ENCODE measurements around the gene ARHGEF19. TPM values are rescaled to one million over a fixed set of nuclear protein-coding genes. Genes with fewer than 3 reads are reported as not detected.

Gene ARHGEF19
- total and polyA plus RNA-seq, 2 of the 13 experiments (the other 11 are each of a cell fraction or from before 2014, with no cell fraction given) = 1.7 to 1.8 TPM

DNA sequence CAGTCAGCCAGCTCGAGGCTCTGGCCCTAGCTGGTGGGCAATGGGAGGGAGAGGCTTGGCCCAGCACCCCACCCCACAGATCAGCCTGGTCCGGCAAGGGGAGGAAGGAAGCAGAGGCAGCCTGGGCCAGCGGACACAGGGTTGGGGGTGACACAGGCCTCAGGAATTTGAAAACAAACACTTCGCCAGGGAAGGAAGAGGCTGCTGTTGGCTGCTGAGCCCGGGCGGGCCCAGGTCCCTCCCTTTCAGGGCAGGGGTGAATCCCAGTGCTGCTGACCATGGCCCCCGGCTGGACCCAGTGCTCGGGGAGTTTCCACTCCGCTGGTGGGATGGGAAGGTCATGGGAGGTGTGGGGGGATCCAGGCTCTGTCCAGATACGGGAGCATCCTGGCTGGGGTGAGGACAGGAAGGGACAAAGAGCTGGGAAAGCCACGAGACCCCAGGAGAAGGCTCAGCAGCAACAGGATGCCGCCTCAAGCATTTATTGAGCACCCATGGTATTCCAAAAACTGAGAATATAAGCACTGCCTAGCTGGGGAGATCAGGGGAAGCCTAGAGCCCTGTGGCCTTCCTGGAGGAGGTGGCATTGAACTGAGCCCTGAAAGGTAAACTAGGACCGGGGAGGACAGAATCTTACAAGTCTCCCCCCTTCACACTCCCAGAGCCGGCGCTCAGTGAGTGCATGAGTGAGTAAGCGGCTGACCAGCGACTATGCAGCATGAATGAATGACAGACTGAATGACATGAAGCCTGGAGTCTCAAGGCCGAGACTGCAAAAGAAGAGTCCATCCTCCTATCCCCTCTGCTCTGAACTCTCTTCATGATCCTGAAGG lies 30.3 kb downstream of the ARHGEF19 start (continued):
- TF ChIP-seq ZFP41 (CRISPR knock-in tag; IDR thresholded peaks at IDR 0.05; ENCODE audit: borderline replicate concordance) (no peak), AGO2 (optimal IDR thresholded peaks at IDR 0.05; ENCODE audit: low read depth, low read length) (no peak), PRDM4 (CRISPR knock-in tag; IDR thresholded peaks at IDR 0.05; ENCODE audit: borderline replicate concordance) (no peak), MLX (CRISPR knock-in tag; IDR thresholded peaks at IDR 0.05) (0 out of 2 replicates have a peak, but pooled peaks have one; percentile 52), ZNF746 (CRISPR knock-in tag; IDR thresholded peaks at IDR 0.05) (no peak; the same call in 1 of the 2 replicates), RORA (CRISPR knock-in tag; IDR thresholded peaks at IDR 0.05) (no peak), ZNF3 (CRISPR knock-in tag; IDR thresholded peaks at IDR 0.05) (no peak), HMGXB3 (CRISPR knock-in tag; IDR thresholded peaks at IDR 0.05; ENCODE audit: borderline replicate concordance) (no peak; the same call in 1 of the 2 replicates), ZNF496 (CRISPR knock-in tag; IDR thresholded peaks at IDR 0.05; ENCODE audit: insufficient replicate concordance) (no peak), NFKB2 (CRISPR knock-in tag; IDR thresholded peaks at IDR 0.05; ENCODE audit: borderline replicate concordance) (peak; percentile 57; the same call in 1 of the 2 replicates), IKZF5 (CRISPR knock-in tag; IDR thresholded peaks at IDR 0.05) (peak; percentile 54; the same call in 1 of the 2 replicates), MEIS1 (CRISPR knock-in tag; IDR thresholded peaks at IDR 0.05; ENCODE audit: borderline replicate concordance) (no peak), NKX3-1 (CRISPR knock-in tag; IDR thresholded peaks at IDR 0.05) (no peak)
- TF ChIP-seq, protein P1, sequence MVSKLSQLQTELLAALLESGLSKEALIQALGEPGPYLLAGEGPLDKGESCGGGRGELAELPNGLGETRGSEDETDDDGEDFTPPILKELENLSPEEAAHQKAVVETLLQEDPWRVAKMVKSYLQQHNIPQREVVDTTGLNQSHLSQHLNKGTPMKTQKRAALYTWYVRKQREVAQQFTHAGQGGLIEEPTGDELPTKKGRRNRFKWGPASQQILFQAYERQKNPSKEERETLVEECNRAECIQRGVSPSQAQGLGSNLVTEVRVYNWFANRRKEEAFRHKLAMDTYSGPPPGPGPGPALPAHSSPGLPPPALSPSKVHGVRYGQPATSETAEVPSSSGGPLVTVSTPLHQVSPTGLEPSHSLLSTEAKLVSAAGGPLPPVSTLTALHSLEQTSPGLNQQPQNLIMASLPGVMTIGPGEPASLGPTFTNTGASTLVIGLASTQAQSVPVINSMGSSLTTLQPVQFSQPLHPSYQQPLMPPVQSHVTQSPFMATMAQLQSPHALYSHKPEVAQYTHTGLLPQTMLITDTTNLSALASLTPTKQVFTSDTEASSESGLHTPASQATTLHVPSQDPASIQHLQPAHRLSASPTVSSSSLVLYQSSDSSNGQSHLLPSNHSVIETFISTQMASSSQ (IDR thresholded peaks at IDR 0.05; ENCODE audit: low read depth) = peak; percentile 34; the same call in 1 of the 2 replicates
- TF ChIP-seq, protein P1 (CRISPR knock-in tag; IDR thresholded peaks at IDR 0.05; ENCODE audit: borderline replicate concordance) = peak; percentile 64; the same call in 1 of the 2 replicates

Measured in HepG2 (cell line).